Thyroid gland (tissue), 4 donors: ENCODE data around the gene ADGRG7. TPM values are rescaled to one million over a fixed set of nuclear protein-coding genes. Genes with fewer than 3 reads are reported as not detected.
"Not testable (repeated sequence)": the region's sequence is repeated elsewhere in the genome, so short reads cannot be mapped to it uniquely, and the experiment has no call there.

ENCODE experiments used
- DNase-seq, 2 donors: peaks; one replicate each; pipeline ENCODE4 v3.0.0-alpha.2; 2019
- H3K27ac ChIP-seq, 3 donors: fragments of 200-600 bp; sonication (generic); 1 replicate in 2 of 3; 2 replicates in 1 of 3; pipeline ENCODE4 v1.5.1; 2016 to 2019; ENCODE audit warnings: mild to moderate bottlenecking in 1 of 3, moderate library complexity in 1 of 3
- H3K27me3 ChIP-seq: fragments of 200-600 bp; sonication (generic); one replicate; pipeline ENCODE4 v1.5.1; 2019
- H3K36me3 ChIP-seq, 2 donors: fragments of 200-600 bp; sonication (generic); one replicate each; pipeline ENCODE4 v1.5.1; 2016 to 2019
- H3K4me1 ChIP-seq, 2 donors: fragments of 200-600 bp; sonication (generic); one replicate each; pipeline ENCODE4 v1.5.1; 2017 to 2019
- H3K4me3 ChIP-seq, 3 donors: fragments of 200-600 bp; sonication (generic); replicated peaks in 1 of 3; 1 replicate in 2 of 3; 2 replicates in 1 of 3; pipeline ENCODE4 v1.5.1; 2016; ENCODE audit warnings: mild to moderate bottlenecking in 1 of 3
- H3K9me3 ChIP-seq: fragments of 200-600 bp; sonication (generic); one replicate; pipeline ENCODE4 v1.5.1; 2017
- POLR2A ChIP-seq, 2 donors: fragments of 450-650 bp; IDR thresholded peaks; one replicate each; pipeline ENCODE4 v1.6.1; 2017; ENCODE audit warnings: antibody characterized with exemption in 2 of 2, mild to moderate bottlenecking in 2 of 2, moderate library complexity in 1 of 2
- WGBS, 2 donors: methylation state at CpG; one replicate each; pipeline ENCODE4 v1.1.5; 2017; 5-methylcytosine and 5-hydroxymethylcytosine counted together
- intact Hi-C: fragments of 100-400 bp; cut with DNase I; formaldehyde crosslinking; loops from one replicate; pipeline ENCODE4 v1.15.1; 2023
- total RNA-seq, 4 donors: library from RNA; depleted of rRNA; stranded (reverse); fragments of >200 nt; gene quantifications; one replicate each; pipeline ENCODE4 v1.2.3, GENCODE V29; 2016
- TF ChIP-seq, protein P1 (sequence below), 6 experiments: fragments of 200-600 bp in 3 of 6; fragments of 450-650 bp in 3 of 6; sonication (generic) in 3 of 6; IDR thresholded peaks; one replicate each; pipeline ENCODE4 v1.5.1; 2016 to 2019; ENCODE audit warnings: antibody characterized with exemption in 6 of 6, mild to moderate bottlenecking in 2 of 6, inconsistent platforms in 1 of 6, moderate library complexity in 1 of 6

The ADGRG7 gene
- total RNA-seq, 4 donors from 2014 or later, result not detected

DNA sequence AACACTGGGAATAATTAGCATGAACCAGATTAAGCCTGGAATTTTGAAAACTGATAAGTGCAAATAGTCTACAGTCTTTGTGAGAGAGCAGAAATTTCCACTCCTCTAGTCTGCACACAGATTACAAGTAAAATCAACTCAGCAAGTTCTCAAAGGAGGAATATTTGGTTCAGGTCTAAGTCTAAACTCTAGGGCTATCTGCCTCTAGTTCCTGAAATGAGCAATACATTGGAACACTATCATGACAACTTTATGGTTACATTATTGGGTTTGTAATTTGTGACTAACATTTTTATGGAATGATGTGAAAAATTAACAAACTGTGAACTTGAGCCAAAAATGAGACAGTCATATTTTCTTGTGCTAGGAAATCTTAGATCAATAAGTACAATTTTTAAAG is 30.8 kb upstream of the ADGRG7 start:
- no peaks in the 10 kb centered on the region for H3K9me3 ChIP-seq
- no peaks in the 10 kb centered on the region for H3K36me3 ChIP-seq
- DNase-seq, result no peak
- H3K27ac ChIP-seq, result no peak overlapping the region
- H3K27me3 ChIP-seq, result no peaks in the 10 kb centered on the region
- TF ChIP-seq POLR2A (IDR thresholded peaks at IDR 0.05), result no peak
- TF ChIP-seq, protein P1, sequence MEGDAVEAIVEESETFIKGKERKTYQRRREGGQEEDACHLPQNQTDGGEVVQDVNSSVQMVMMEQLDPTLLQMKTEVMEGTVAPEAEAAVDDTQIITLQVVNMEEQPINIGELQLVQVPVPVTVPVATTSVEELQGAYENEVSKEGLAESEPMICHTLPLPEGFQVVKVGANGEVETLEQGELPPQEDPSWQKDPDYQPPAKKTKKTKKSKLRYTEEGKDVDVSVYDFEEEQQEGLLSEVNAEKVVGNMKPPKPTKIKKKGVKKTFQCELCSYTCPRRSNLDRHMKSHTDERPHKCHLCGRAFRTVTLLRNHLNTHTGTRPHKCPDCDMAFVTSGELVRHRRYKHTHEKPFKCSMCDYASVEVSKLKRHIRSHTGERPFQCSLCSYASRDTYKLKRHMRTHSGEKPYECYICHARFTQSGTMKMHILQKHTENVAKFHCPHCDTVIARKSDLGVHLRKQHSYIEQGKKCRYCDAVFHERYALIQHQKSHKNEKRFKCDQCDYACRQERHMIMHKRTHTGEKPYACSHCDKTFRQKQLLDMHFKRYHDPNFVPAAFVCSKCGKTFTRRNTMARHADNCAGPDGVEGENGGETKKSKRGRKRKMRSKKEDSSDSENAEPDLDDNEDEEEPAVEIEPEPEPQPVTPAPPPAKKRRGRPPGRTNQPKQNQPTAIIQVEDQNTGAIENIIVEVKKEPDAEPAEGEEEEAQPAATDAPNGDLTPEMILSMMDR (IDR thresholded peaks at IDR 0.05), result no peak
- no peak overlapping the region for H3K4me3 ChIP-seq
- H3K4me1 ChIP-seq, result no peaks in the 10 kb centered on the region
- intact Hi-C loops, result no loop called here

DNA sequence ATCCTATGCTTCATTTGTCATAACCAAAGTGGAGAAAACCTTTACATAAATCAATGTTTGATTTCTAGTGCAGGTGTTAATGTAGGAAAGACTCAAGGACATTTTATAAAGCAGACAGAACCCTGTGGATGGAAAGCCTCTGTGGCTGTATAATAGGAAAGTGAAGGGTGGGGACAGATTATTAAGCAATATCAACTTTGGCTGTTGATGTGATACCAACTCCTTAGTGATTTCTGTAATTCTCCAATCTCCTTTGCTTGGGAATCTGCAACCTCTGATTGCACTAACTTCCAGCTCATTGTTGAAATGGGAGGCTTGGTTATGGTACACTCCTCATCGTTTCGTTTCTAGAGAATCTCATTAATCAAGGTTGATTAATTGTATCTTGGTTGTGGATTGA is 29.3 kb upstream of the ADGRG7 start:
- DNase-seq, result no peak
- Histone ChIP-seq H3K4me3 (no peak overlapping the region), H3K27me3 (no peaks in the 10 kb centered on the region), H3K4me1 (no peaks in the 10 kb centered on the region), H3K27ac (no peak overlapping the region), H3K9me3 (no peaks in the 10 kb centered on the region), H3K36me3 (no peaks in the 10 kb centered on the region)
- no peak for TF ChIP-seq POLR2A (IDR thresholded peaks at IDR 0.05)
- TF ChIP-seq, protein P1 (IDR thresholded peaks at IDR 0.05), result no peak
- intact Hi-C loops, result no loop called here
- 48 to 63% methylated on average over 2 of the region's 2 CpGs for WGBS, 2 donors

DNA sequence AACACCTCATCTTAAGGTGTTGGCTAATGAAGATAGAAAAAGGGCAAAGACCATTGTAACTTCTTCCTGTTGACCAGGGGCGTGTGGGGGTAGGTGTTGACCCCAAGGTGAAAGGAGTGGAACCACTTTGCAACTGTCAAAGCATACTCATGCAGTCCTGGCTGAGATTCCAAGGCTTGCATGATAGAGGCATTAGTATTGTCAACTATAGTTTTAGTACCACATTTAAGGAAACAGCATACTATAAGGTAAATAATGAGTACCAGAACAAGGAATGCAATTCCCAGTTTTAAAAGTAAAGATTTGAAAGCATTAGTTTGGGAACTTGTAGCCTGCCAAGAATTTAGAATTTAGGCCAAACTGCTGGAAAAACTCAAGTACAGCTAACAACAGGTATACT is 27.8 kb upstream of the ADGRG7 start:
- Histone ChIP-seq H3K4me1 (no peaks in the 10 kb centered on the region), H3K36me3 (no peaks in the 10 kb centered on the region), H3K27ac (no peak overlapping the region), H3K9me3 (no peaks in the 10 kb centered on the region), H3K4me3 (no peak overlapping the region), H3K27me3 (no peaks in the 10 kb centered on the region)
- no peak for DNase-seq
- WGBS, 2 donors, result 88 to 95% methylated on average over 1 of the region's 1 CpG
- intact Hi-C loops, result no loop called here
- no peak for TF ChIP-seq POLR2A (IDR thresholded peaks at IDR 0.05)
- TF ChIP-seq, protein P1 (IDR thresholded peaks at IDR 0.05), result no peak

DNA sequence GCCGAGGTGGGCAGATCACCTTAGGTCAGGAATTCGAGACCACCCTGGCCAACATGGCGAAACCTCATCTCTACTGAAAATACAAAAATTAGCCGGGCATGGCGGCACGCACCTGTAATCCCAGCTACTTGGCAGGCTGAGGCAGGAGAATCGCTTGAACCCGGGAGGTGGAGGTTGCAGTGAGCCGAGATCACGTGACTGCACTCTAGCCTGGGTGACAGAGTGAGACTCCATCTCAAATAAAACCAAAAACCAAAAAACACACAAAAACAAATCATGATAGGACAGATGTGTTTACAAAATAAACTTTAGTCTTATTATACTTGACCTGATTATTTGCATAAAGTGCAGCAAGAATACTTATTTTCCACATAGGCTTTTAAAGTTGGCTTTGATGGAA is 27.2 kb upstream of the ADGRG7 start:
- intact Hi-C loops, H3K27me3 ChIP-seq: not testable (repeated sequence)

DNA sequence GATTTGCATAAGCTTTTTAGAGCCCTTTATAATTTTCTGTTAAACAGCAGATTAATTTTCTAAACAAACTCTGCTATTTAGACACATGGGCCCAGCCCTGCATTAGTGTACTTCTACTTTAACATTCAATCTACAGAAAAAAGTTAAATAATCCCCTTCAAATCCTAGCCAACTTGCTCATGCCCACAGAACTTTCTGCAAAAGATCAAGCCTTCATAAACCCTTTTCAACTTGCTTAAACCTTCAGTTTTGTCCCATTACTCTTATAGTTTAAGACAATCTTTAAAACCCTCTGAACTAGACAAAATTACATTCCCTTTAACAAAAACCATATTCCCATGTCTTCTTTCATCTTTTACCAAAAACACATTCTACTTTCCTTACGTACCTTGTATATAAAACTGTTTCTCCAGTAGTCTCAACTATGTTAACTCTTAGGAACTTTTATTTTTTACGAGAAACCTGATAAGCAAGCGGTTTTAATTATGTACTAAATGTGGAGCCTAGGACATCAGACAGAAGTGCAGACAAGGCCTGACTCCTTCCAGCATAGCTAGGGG is 25.2 kb upstream of the ADGRG7 start:
- intact Hi-C loops, result no loop called here
- no peak overlapping the region for H3K4me3 ChIP-seq
- WGBS, 2 donors, result 95 to 99% methylated on average over 3 of the region's 3 CpGs
- no peaks in the 10 kb centered on the region for H3K9me3 ChIP-seq
- no peaks in the 10 kb centered on the region for H3K4me1 ChIP-seq
- no peaks in the 10 kb centered on the region for H3K36me3 ChIP-seq
- DNase-seq, result no peak
- H3K27me3 ChIP-seq, result no peaks in the 10 kb centered on the region
- H3K27ac ChIP-seq, result no peak overlapping the region
- TF ChIP-seq POLR2A (IDR thresholded peaks at IDR 0.05), result no peak
- TF ChIP-seq, protein P1 (IDR thresholded peaks at IDR 0.05), result no peak

More for the DNA sequence above, 27.2 kb upstream of the ADGRG7 start:
- not testable (repeated sequence) for H3K27ac ChIP-seq, H3K36me3 ChIP-seq, DNase-seq, H3K4me1 ChIP-seq, H3K4me3 ChIP-seq, H3K9me3 ChIP-seq
- 96 to 98% methylated on average over 10 of the region's 10 CpGs for WGBS, 2 donors

DNA sequence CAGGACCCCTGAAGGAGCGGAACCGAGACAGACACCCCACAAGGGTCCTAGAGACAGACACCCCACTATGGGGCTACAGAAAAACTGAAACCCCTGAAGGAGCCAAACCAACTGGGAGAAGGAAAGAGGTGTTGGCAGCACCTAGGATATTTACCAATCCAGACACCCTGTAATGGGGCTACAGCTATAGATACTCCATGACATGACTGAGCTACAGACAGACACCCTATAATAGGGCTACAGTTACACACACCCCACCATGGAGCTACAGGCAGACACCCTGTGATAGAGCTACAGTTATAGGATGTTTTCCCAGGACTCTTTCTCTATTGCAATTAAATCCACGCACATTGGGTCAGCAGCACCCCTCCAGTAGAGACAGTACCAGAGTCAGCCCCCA is 22.6 kb upstream of the ADGRG7 start:
- Histone ChIP-seq H3K27ac (no peak overlapping the region), H3K9me3 (no peaks in the 10 kb centered on the region), H3K36me3 (no peaks in the 10 kb centered on the region), H3K4me1 (no peaks in the 10 kb centered on the region), H3K4me3 (no peak overlapping the region), H3K27me3 (no peaks in the 10 kb centered on the region)
- intact Hi-C loops, result no loop called here
- 88 to 95% methylated on average over 3 of the region's 3 CpGs for WGBS, 2 donors
- no peak for TF ChIP-seq POLR2A (IDR thresholded peaks at IDR 0.05)
- TF ChIP-seq, protein P1 (IDR thresholded peaks at IDR 0.05), result no peak
- DNase-seq, result no peak
